ENCODE data around the gene NME3. TPM values are rescaled to one million over a fixed set of nuclear protein-coding genes. Genes with fewer than 3 reads are reported as not detected.

Gene NME3
- total RNA-seq, 1 experiment from 2014 or later: 86.8 TPM

DNA sequence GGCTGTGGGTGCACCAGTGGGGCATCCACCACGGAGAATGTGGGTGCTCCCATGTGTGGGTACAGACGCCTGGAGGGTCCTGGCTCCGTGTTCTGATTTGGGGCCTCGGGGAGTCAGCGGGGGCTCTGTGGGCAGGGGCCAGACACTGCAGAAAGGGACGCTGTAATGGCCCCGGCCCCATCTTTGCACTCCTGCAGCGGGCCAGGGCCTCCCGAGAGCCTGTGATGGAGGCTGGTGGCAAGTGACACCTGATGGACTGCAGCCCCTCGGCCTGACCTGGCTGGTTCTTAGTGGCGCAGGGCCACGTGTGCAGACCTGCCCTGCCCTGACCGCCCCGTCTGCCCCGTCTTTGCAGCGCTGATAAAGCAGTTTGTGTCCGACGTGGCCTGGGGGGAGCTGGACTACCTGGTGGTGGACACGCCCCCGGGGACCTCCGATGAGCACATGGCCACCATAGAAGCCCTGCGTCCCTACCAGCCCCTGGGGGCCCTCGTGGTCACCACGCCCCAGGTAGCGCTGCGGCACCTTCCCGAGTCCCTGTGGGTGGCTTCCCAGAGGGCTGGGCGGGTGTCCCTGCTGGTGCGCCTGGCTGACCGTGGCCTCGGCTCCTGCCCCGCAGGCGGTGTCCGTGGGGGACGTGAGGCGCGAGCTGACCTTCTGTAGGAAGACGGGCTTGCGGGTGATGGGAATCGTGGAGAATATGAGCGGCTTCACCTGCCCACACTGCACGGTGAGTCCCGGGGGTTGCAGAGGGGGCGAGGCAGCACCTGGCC lies 16.2 kb upstream of the NME3 start:
- H3K27me3 Mint-ChIP-seq (ENCODE audit: low read depth): no peaks in the 10 kb centered on the region
- no peaks in the 10 kb centered on the region for H3K9me3 Mint-ChIP-seq
- peaks cover 5% of the 10 kb centered on the region for H3K36me3 Mint-ChIP-seq
- DNase-seq (ENCODE audit: low spot score): no peak
- H3K4me1 Mint-ChIP-seq: no peaks in the 10 kb centered on the region
- POLR2A ChIA-PET: no interaction called here
- H3K4me3 Mint-ChIP-seq: no peak overlapping the region
- CTCF ChIA-PET: interaction anchor here (1.5 kb wide), 1 partner anchor 145 kb away, joined by 3 read pairs; no protein-coding TSS in a partner anchor
- no peak overlapping the region for H3K27ac Mint-ChIP-seq
- TF ChIP-seq SOX15 (CRISPR knock-in tag; IDR thresholded peaks at IDR 0.05): no peak
- TF ChIP-seq NFE2L1 (CRISPR knock-in tag; IDR thresholded peaks at IDR 0.05): no peak
- TF ChIP-seq SMAD3 (CRISPR knock-in tag; IDR thresholded peaks at IDR 0.05; ENCODE audit: borderline replicate concordance): no peak
- TF ChIP-seq, protein P1, sequence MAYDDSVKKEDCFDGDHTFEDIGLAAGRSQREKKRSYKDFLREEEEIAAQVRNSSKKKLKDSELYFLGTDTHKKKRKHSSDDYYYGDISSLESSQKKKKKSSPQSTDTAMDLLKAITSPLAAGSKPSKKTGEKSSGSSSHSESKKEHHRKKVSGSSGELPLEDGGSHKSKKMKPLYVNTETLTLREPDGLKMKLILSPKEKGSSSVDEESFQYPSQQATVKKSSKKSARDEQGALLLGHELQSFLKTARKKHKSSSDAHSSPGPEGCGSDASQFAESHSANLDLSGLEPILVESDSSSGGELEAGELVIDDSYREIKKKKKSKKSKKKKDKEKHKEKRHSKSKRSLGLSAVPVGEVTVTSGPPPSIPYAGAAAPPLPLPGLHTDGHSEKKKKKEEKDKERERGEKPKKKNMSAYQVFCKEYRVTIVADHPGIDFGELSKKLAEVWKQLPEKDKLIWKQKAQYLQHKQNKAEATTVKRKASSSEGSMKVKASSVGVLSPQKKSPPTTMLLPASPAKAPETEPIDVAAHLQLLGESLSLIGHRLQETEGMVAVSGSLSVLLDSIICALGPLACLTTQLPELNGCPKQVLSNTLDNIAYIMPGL (CRISPR knock-in tag; IDR thresholded peaks at IDR 0.05): no peak
- no peak for TF ChIP-seq MYBL2 (CRISPR knock-in tag; IDR thresholded peaks at IDR 0.05)
- TF ChIP-seq KAT7 (CRISPR knock-in tag; IDR thresholded peaks at IDR 0.05; ENCODE audit: borderline replicate concordance): no peak
- no peak for TF ChIP-seq NR3C1 (CRISPR knock-in tag; conservative IDR thresholded peaks at IDR 0.05; ENCODE audit: low read depth)
- TF ChIP-seq, protein P2, sequence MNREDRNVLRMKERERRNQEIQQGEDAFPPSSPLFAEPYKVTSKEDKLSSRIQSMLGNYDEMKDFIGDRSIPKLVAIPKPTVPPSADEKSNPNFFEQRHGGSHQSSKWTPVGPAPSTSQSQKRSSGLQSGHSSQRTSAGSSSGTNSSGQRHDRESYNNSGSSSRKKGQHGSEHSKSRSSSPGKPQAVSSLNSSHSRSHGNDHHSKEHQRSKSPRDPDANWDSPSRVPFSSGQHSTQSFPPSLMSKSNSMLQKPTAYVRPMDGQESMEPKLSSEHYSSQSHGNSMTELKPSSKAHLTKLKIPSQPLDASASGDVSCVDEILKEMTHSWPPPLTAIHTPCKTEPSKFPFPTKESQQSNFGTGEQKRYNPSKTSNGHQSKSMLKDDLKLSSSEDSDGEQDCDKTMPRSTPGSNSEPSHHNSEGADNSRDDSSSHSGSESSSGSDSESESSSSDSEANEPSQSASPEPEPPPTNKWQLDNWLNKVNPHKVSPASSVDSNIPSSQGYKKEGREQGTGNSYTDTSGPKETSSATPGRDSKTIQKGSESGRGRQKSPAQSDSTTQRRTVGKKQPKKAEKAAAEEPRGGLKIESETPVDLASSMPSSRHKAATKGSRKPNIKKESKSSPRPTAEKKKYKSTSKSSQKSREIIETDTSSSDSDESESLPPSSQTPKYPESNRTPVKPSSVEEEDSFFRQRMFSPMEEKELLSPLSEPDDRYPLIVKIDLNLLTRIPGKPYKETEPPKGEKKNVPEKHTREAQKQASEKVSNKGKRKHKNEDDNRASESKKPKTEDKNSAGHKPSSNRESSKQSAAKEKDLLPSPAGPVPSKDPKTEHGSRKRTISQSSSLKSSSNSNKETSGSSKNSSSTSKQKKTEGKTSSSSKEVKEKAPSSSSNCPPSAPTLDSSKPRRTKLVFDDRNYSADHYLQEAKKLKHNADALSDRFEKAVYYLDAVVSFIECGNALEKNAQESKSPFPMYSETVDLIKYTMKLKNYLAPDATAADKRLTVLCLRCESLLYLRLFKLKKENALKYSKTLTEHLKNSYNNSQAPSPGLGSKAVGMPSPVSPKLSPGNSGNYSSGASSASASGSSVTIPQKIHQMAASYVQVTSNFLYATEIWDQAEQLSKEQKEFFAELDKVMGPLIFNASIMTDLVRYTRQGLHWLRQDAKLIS (CRISPR knock-in tag; IDR thresholded peaks at IDR 0.05; ENCODE audit: borderline replicate concordance): no peak
- TF ChIP-seq, protein P3, sequence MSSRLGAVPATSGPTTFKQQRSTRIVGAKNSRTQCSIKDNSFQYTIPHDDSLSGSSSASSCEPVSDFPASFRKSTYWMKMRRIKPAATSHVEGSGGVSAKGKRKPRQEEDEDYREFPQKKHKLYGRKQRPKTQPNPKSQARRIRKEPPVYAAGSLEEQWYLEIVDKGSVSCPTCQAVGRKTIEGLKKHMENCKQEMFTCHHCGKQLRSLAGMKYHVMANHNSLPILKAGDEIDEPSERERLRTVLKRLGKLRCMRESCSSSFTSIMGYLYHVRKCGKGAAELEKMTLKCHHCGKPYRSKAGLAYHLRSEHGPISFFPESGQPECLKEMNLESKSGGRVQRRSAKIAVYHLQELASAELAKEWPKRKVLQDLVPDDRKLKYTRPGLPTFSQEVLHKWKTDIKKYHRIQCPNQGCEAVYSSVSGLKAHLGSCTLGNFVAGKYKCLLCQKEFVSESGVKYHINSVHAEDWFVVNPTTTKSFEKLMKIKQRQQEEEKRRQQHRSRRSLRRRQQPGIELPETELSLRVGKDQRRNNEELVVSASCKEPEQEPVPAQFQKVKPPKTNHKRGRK (CRISPR knock-in tag; IDR thresholded peaks at IDR 0.05; ENCODE audit: borderline replicate concordance): no peak
- TF ChIP-seq SP1 (CRISPR knock-in tag; conservative IDR thresholded peaks at IDR 0.05): no peak
- no peak for ATAC-seq

DNA sequence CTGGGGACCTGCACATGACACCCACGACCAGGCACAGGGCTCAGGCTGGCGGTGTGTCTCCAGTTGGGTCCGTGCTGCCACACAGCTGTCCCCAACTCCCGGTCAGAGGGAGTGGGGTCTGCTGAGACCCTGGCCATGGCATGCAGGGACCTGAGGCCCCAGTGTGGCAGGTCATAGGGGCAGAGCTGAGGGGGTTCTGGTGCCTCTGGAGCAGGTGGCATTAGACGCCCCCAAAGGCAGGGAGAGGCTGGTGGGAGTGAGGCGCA lies 15.6 kb upstream of the NME3 start:
- ChIA-PET CTCF (no interaction called here), POLR2A (no interaction called here)
- Mint-ChIP-seq H3K4me3 (no peak overlapping the region), H3K27me3 (ENCODE audit: low read depth) (no peaks in the 10 kb centered on the region), H3K9me3 (no peaks in the 10 kb centered on the region), H3K27ac (no peak overlapping the region), H3K4me1 (no peaks in the 10 kb centered on the region), H3K36me3 (peaks cover 5% of the 10 kb centered on the region)
- DNase-seq (ENCODE audit: low spot score) (no peak), ATAC-seq (no peak)
- TF ChIP-seq SP1 (CRISPR knock-in tag; conservative IDR thresholded peaks at IDR 0.05) (no peak), ELF4 (CRISPR knock-in tag; IDR thresholded peaks at IDR 0.05; ENCODE audit: low read depth) (no peak), ZNF121 (CRISPR knock-in tag; IDR thresholded peaks at IDR 0.05) (no peak), ZNF232 (CRISPR knock-in tag; IDR thresholded peaks at IDR 0.05) (no peak), MYBL2 (CRISPR knock-in tag; IDR thresholded peaks at IDR 0.05) (no peak)
- TF ChIP-seq, protein P4, sequence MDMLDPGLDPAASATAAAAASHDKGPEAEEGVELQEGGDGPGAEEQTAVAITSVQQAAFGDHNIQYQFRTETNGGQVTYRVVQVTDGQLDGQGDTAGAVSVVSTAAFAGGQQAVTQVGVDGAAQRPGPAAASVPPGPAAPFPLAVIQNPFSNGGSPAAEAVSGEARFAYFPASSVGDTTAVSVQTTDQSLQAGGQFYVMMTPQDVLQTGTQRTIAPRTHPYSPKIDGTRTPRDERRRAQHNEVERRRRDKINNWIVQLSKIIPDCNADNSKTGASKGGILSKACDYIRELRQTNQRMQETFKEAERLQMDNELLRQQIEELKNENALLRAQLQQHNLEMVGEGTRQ (CRISPR knock-in tag; IDR thresholded peaks at IDR 0.05): no peak
- TF ChIP-seq, protein P5, sequence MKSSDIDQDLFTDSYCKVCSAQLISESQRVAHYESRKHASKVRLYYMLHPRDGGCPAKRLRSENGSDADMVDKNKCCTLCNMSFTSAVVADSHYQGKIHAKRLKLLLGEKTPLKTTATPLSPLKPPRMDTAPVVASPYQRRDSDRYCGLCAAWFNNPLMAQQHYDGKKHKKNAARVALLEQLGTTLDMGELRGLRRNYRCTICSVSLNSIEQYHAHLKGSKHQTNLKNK (CRISPR knock-in tag; IDR thresholded peaks at IDR 0.05): no peak
- TF ChIP-seq, protein P6, sequence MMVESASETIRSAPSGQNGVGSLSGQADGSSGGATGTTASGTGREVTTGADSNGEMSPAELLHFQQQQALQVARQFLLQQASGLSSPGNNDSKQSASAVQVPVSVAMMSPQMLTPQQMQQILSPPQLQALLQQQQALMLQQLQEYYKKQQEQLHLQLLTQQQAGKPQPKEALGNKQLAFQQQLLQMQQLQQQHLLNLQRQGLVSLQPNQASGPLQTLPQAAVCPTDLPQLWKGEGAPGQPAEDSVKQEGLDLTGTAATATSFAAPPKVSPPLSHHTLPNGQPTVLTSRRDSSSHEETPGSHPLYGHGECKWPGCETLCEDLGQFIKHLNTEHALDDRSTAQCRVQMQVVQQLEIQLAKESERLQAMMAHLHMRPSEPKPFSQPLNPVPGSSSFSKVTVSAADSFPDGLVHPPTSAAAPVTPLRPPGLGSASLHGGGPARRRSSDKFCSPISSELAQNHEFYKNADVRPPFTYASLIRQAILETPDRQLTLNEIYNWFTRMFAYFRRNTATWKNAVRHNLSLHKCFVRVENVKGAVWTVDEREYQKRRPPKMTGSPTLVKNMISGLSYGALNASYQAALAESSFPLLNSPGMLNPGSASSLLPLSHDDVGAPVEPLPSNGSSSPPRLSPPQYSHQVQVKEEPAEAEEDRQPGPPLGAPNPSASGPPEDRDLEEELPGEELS (CRISPR knock-in tag; IDR thresholded peaks at IDR 0.05): no peak
- TF ChIP-seq, protein P7, sequence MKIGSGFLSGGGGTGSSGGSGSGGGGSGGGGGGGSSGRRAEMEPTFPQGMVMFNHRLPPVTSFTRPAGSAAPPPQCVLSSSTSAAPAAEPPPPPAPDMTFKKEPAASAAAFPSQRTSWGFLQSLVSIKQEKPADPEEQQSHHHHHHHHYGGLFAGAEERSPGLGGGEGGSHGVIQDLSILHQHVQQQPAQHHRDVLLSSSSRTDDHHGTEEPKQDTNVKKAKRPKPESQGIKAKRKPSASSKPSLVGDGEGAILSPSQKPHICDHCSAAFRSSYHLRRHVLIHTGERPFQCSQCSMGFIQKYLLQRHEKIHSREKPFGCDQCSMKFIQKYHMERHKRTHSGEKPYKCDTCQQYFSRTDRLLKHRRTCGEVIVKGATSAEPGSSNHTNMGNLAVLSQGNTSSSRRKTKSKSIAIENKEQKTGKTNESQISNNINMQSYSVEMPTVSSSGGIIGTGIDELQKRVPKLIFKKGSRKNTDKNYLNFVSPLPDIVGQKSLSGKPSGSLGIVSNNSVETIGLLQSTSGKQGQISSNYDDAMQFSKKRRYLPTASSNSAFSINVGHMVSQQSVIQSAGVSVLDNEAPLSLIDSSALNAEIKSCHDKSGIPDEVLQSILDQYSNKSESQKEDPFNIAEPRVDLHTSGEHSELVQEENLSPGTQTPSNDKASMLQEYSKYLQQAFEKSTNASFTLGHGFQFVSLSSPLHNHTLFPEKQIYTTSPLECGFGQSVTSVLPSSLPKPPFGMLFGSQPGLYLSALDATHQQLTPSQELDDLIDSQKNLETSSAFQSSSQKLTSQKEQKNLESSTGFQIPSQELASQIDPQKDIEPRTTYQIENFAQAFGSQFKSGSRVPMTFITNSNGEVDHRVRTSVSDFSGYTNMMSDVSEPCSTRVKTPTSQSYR (CRISPR knock-in tag; IDR thresholded peaks at IDR 0.05): no peak
- TF ChIP-seq, protein P8, sequence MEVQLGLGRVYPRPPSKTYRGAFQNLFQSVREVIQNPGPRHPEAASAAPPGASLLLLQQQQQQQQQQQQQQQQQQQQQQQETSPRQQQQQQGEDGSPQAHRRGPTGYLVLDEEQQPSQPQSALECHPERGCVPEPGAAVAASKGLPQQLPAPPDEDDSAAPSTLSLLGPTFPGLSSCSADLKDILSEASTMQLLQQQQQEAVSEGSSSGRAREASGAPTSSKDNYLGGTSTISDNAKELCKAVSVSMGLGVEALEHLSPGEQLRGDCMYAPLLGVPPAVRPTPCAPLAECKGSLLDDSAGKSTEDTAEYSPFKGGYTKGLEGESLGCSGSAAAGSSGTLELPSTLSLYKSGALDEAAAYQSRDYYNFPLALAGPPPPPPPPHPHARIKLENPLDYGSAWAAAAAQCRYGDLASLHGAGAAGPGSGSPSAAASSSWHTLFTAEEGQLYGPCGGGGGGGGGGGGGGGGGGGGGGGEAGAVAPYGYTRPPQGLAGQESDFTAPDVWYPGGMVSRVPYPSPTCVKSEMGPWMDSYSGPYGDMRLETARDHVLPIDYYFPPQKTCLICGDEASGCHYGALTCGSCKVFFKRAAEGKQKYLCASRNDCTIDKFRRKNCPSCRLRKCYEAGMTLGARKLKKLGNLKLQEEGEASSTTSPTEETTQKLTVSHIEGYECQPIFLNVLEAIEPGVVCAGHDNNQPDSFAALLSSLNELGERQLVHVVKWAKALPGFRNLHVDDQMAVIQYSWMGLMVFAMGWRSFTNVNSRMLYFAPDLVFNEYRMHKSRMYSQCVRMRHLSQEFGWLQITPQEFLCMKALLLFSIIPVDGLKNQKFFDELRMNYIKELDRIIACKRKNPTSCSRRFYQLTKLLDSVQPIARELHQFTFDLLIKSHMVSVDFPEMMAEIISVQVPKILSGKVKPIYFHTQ (CRISPR knock-in tag; IDR thresholded peaks at IDR 0.05): no peak
